HCT116 (cell line): Measurements from ENCODE around the gene CRADD. TPM values are rescaled to one million over a fixed set of nuclear protein-coding genes. Genes with fewer than 3 reads are reported as not detected.

ENCODE experiments used
- ATAC-seq: fragments of 200-7000 bp; cut with Tn5 transposase; 2 replicates; pipeline ENCODE4 v1.9.1; 2020; ENCODE audit warnings: mild to moderate bottlenecking, moderate library complexity
- BruUV-seq: library from RNA; stranded (reverse); fragments of 400-500 nt; replicated peaks from 2 replicates; lab custom pipeline; 2021; lab: Mats Ljungman, UMichigan
- CTCF ChIA-PET: fragments of 300-600 bp; sonication (Branson Sonifier 250); formaldehyde crosslinking; loops from one replicate; lab custom pipeline; 2021; ENCODE audit warnings: antibody characterized with exemption; lab: Charles Lee
- POLR2A ChIA-PET: fragments of 300-600, 350-600 bp; sonication (Branson Sonifier 250); formaldehyde crosslinking; loops from one replicate; lab custom pipeline; 2021; ENCODE audit warnings: antibody characterized with exemption; lab: Charles Lee
- RAD21 ChIA-PET, 2 experiments: fragments of 300-600 bp; sonication (Branson Sonifier 250); formaldehyde crosslinking; loops; one replicate each; lab custom pipeline; 2023; ENCODE audit warnings: low total read pairs in 2 of 2; ENCODE audit not compliant: uncharacterized antibody in 2 of 2, unreplicated experiment in 2 of 2, low non-redundant PET in 1 of 2; lab: Charles Lee
- DNase-seq: peaks from one replicate; pipeline ENCODE4 v3.0.0-alpha.2; 2010; ENCODE audit warnings: low read depth, low spot score
- H2AFZ ChIP-seq: fragments of 200-600 bp; shearing (Covaris generic), sonication (generic); 2 replicates; pipeline ENCODE4 v1.6.1; 2017; ENCODE audit warnings: low read depth, mixed run types, mixed read lengths, antibody characterized with exemption, low read length; ENCODE audit not compliant: poor library complexity, severe bottlenecking
- H3K27ac ChIP-seq: 2 replicates; pipeline ENCODE4 v1.5.1; 2012; ENCODE audit warnings: low read depth, low read length
- H3K27me3 ChIP-seq: fragments of 200-600 bp; sonication (generic); 2 replicates; pipeline ENCODE4 v1.6.1; 2016; ENCODE audit warnings: mixed run types, low read length, mixed read lengths; ENCODE audit not compliant: insufficient read depth
- H3K36me3 ChIP-seq, 2 experiments: fragments of 200-500 bp in 1 of 2; fragments of 200-600 bp in 1 of 2; sonication (Bioruptor generic) in 1 of 2; sonication (generic) in 1 of 2; 2 replicates each; pipeline versions ENCODE4 v1.5.1 to v1.6.1; 2014 to 2016; ENCODE audit warnings: low read length in 2 of 2, inconsistent platforms in 1 of 2, mixed read lengths in 1 of 2, mixed run types in 1 of 2; ENCODE audit not compliant: insufficient read depth in 2 of 2, control insufficient read depth in 1 of 2
- H3K4me1 ChIP-seq, 2 experiments: fragments of 200-600 bp in 1 of 2; sonication (generic) in 1 of 2; 2 replicates each; pipeline versions ENCODE4 v1.5.1 to v1.6.1; 2012 to 2017; ENCODE audit warnings: low read length in 2 of 2, inconsistent platforms in 1 of 2, mild to moderate bottlenecking in 1 of 2, mixed read lengths in 1 of 2, mixed run types in 1 of 2, moderate library complexity in 1 of 2; ENCODE audit not compliant: insufficient read depth in 2 of 2, control insufficient read depth in 1 of 2
- H3K4me2 ChIP-seq: fragments of 200-600 bp; sonication (generic); 2 replicates; pipeline ENCODE4 v1.6.1; 2017; ENCODE audit warnings: mixed run types, low read length, mixed read lengths
- H3K4me3 ChIP-seq, 2 experiments: fragments of 200-600 bp in 1 of 2; sonication (generic) in 1 of 2; replicated peaks in 1 of 2; 2 replicates each; pipeline ENCODE4 v1.5.1; 2011 to 2016; ENCODE audit warnings: low read length in 2 of 2, control low read depth in 1 of 2, low read depth in 1 of 2, mild to moderate bottlenecking in 1 of 2, mixed read lengths in 1 of 2, mixed run types in 1 of 2
- H3K79me2 ChIP-seq: fragments of 200-600 bp; sonication (generic); 2 replicates; pipeline ENCODE4 v1.6.1; 2017; ENCODE audit warnings: mild to moderate bottlenecking, mixed run types, low read length, moderate library complexity, mixed read lengths; ENCODE audit not compliant: insufficient read depth
- H3K9ac ChIP-seq: fragments of 200-600 bp; sonication (generic); 2 replicates; pipeline ENCODE4 v1.6.1; 2016; ENCODE audit warnings: low read length, mixed read lengths
- H3K9me2 ChIP-seq: fragments of 200-600 bp; sonication (generic), shearing (Covaris generic); 2 replicates; pipeline ENCODE4 v1.6.1; 2017; ENCODE audit warnings: mixed run types, mild to moderate bottlenecking, moderate library complexity; ENCODE audit not compliant: insufficient read depth
- H3K9me3 ChIP-seq, 2 experiments: fragments of 200-500 bp in 1 of 2; fragments of 200-600 bp in 1 of 2; sonication (Bioruptor generic) in 1 of 2; sonication (generic) in 1 of 2; 2 replicates each; pipeline ENCODE4 v1.6.1; 2014 to 2017; ENCODE audit warnings: low read length in 2 of 2, mixed read lengths in 2 of 2, inconsistent platforms in 1 of 2, low read depth in 1 of 2, mild to moderate bottlenecking in 1 of 2, mixed run types in 1 of 2, moderate library complexity in 1 of 2; ENCODE audit not compliant: control insufficient read depth in 1 of 2, insufficient read depth in 1 of 2
- H4K20me1 ChIP-seq: fragments of 200-600 bp; sonication (generic), shearing (Covaris generic); 2 replicates; pipeline ENCODE4 v1.6.1; 2017; ENCODE audit warnings: mixed run types, mild to moderate bottlenecking, moderate library complexity; ENCODE audit not compliant: insufficient read depth
- CBX3 ChIP-seq: IDR thresholded peaks from 2 replicates; pipeline ENCODE4 v1.6.1; 2012; ENCODE audit warnings: low read depth
- CEBPB ChIP-seq: IDR thresholded peaks from 2 replicates; pipeline ENCODE4 v1.6.1; 2012; ENCODE audit warnings: low read depth
- EGR1 ChIP-seq: IDR thresholded peaks from 2 replicates; pipeline ENCODE4 v1.6.1; 2012; ENCODE audit warnings: low read depth
- EZH2phosphoT487 ChIP-seq: fragments of 200-600 bp; IDR thresholded peaks from 2 replicates; pipeline ENCODE4 v1.6.1; 2018; ENCODE audit warnings: antibody characterized with exemption, borderline replicate concordance
- FOSL1 ChIP-seq: IDR thresholded peaks from 2 replicates; pipeline ENCODE4 v1.6.1; 2012; ENCODE audit warnings: low read depth
- JUND ChIP-seq: IDR thresholded peaks from 2 replicates; pipeline ENCODE4 v1.6.1; 2012
- POLR2A ChIP-seq: IDR thresholded peaks from 2 replicates; pipeline ENCODE4 v1.7.0; 2011; ENCODE audit warnings: borderline replicate concordance; ENCODE audit not compliant: insufficient read depth, insufficient read length; ENCODE audit errors: extremely low read depth
- POLR2AphosphoS5 ChIP-seq: IDR thresholded peaks from 2 replicates; pipeline ENCODE4 v1.6.1; 2011; ENCODE audit warnings: mild to moderate bottlenecking, low read depth, low read length, moderate library complexity
- REST ChIP-seq: IDR thresholded peaks from 2 replicates; pipeline ENCODE4 v1.6.1; 2012; ENCODE audit warnings: low read depth
- SIN3A ChIP-seq: IDR thresholded peaks from 2 replicates; pipeline ENCODE4 v1.6.1; 2012; ENCODE audit warnings: low read depth
- SP1 ChIP-seq: IDR thresholded peaks from 2 replicates; pipeline ENCODE4 v1.6.1; 2012; ENCODE audit warnings: low read depth
- SRF ChIP-seq: IDR thresholded peaks from 2 replicates; pipeline ENCODE4 v1.6.1; 2012; ENCODE audit warnings: low read depth
- TCF7L2 ChIP-seq: IDR thresholded peaks from 2 replicates; pipeline ENCODE4 v1.7.0; 2011; ENCODE audit warnings: borderline replicate concordance, inconsistent platforms; ENCODE audit not compliant: insufficient read depth, insufficient read length; ENCODE audit errors: extremely low read depth
- YY1 ChIP-seq: IDR thresholded peaks from 2 replicates; pipeline ENCODE4 v1.6.1; 2011; ENCODE audit warnings: low read length, low read depth, moderate library complexity, mild to moderate bottlenecking; ENCODE audit not compliant: insufficient replicate concordance; ENCODE audit errors: extremely low read depth
- ZFX ChIP-seq: fragments of 450-650 bp; IDR thresholded peaks from 2 replicates; pipeline ENCODE4 v1.6.1; 2017
- intact Hi-C: fragments of 100-400 bp; cut with micrococcal nuclease; formaldehyde crosslinking; loops from 2 replicates; pipeline ENCODE4 v1.10.0; 2022
- total RNA-seq: library from RNA; stranded (reverse); gene quantifications from one replicate; pipeline ENCODE4 v1.2.1, GENCODE V29; 2021; ENCODE audit not compliant: unreplicated experiment
- TF ChIP-seq, protein P1 (sequence below): IDR thresholded peaks from 2 replicates; pipeline ENCODE4 v1.6.1; 2012
- TF ChIP-seq, protein P2 (sequence below): IDR thresholded peaks from 2 replicates; pipeline ENCODE4 v1.6.1; 2011; ENCODE audit warnings: mild to moderate bottlenecking, low read length, moderate library complexity; ENCODE audit not compliant: insufficient replicate concordance; ENCODE audit errors: extremely low read depth
- TF ChIP-seq, protein P3 (sequence below): IDR thresholded peaks from 2 replicates; pipeline ENCODE4 v1.6.1; 2012
- TF ChIP-seq, protein P4 (sequence below), 3 experiments: fragments of 200-600 bp in 1 of 3; sonication (generic) in 1 of 3; IDR thresholded peaks in 2 of 3; conservative IDR thresholded peaks in 1 of 3; 2 replicates each; pipeline ENCODE4 v1.5.1; 2012 to 2017; ENCODE audit warnings: low read depth in 2 of 3, low read length in 2 of 3, antibody characterized with exemption in 1 of 3, borderline replicate concordance in 1 of 3, control low read depth in 1 of 3, mild to moderate bottlenecking in 1 of 3, mixed read lengths in 1 of 3, mixed run types in 1 of 3, moderate library complexity in 1 of 3; ENCODE audit not compliant: insufficient read depth in 1 of 3

Gene CRADD
- total RNA-seq, 1 experiment from 2014 or later, result 12.2 TPM

GRCh38 chr12:93751864-93752610, 74.9 kb downstream of the CRADD start:
- H3K9me2 ChIP-seq, result no peaks in the 10 kb centered on the region
- ChIA-PET RAD21 (no interaction called here), CTCF (no interaction called here), POLR2A (no interaction called here)
- H3K9ac ChIP-seq, result no peak overlapping the region
- H2AFZ ChIP-seq, result no peak overlapping the region
- H3K4me2 ChIP-seq, result no peak overlapping the region
- DNase-seq (no peak), ATAC-seq (no peak)
- 0 out of 4 replicates have a peak, but pooled peaks cover 0 to 4% of the 10 kb centered on the region in 2 experiments for H3K4me1 ChIP-seq
- intact Hi-C loops, result no loop called here
- no peak overlapping the region for H3K27ac ChIP-seq
- TF ChIP-seq, protein P1, sequence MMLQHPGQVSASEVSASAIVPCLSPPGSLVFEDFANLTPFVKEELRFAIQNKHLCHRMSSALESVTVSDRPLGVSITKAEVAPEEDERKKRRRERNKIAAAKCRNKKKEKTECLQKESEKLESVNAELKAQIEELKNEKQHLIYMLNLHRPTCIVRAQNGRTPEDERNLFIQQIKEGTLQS, result no peak
- no peak for TF ChIP-seq TCF7L2
- no peak for TF ChIP-seq EGR1
- no peak for TF ChIP-seq SIN3A
- TF ChIP-seq FOSL1, result no peak
- no peak for TF ChIP-seq EZH2phosphoT487
- TF ChIP-seq YY1, result no peak
- TF ChIP-seq, protein P2, sequence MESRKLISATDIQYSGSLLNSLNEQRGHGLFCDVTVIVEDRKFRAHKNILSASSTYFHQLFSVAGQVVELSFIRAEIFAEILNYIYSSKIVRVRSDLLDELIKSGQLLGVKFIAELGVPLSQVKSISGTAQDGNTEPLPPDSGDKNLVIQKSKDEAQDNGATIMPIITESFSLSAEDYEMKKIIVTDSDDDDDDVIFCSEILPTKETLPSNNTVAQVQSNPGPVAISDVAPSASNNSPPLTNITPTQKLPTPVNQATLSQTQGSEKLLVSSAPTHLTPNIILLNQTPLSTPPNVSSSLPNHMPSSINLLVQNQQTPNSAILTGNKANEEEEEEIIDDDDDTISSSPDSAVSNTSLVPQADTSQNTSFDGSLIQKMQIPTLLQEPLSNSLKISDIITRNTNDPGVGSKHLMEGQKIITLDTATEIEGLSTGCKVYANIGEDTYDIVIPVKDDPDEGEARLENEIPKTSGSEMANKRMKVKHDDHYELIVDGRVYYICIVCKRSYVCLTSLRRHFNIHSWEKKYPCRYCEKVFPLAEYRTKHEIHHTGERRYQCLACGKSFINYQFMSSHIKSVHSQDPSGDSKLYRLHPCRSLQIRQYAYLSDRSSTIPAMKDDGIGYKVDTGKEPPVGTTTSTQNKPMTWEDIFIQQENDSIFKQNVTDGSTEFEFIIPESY, result no peak
- TF ChIP-seq ZFX, result no peak
- no peak for TF ChIP-seq SP1
- TF ChIP-seq JUND, result no peak
- TF ChIP-seq POLR2A, result no peak
- TF ChIP-seq CBX3, result no peak
- TF ChIP-seq SRF, result no peak
- TF ChIP-seq REST, result no peak
- TF ChIP-seq, protein P3, sequence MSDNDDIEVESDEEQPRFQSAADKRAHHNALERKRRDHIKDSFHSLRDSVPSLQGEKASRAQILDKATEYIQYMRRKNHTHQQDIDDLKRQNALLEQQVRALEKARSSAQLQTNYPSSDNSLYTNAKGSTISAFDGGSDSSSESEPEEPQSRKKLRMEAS, result no peak
- TF ChIP-seq, protein P4, sequence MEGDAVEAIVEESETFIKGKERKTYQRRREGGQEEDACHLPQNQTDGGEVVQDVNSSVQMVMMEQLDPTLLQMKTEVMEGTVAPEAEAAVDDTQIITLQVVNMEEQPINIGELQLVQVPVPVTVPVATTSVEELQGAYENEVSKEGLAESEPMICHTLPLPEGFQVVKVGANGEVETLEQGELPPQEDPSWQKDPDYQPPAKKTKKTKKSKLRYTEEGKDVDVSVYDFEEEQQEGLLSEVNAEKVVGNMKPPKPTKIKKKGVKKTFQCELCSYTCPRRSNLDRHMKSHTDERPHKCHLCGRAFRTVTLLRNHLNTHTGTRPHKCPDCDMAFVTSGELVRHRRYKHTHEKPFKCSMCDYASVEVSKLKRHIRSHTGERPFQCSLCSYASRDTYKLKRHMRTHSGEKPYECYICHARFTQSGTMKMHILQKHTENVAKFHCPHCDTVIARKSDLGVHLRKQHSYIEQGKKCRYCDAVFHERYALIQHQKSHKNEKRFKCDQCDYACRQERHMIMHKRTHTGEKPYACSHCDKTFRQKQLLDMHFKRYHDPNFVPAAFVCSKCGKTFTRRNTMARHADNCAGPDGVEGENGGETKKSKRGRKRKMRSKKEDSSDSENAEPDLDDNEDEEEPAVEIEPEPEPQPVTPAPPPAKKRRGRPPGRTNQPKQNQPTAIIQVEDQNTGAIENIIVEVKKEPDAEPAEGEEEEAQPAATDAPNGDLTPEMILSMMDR (IDR thresholded peaks at IDR 0.05 in 2 of 3, conservative IDR thresholded peaks at IDR 0.05 in 1 of 3; ENCODE audit: borderline replicate concordance in 1 of 3, insufficient read depth in 1 of 3, low read depth in 2 of 3, low read length in 2 of 3), result no peak
- TF ChIP-seq POLR2AphosphoS5, result no peak
- TF ChIP-seq CEBPB, result no peak
- H3K79me2 ChIP-seq, result no peaks in the 10 kb centered on the region
- no peak overlapping the region for H3K4me3 ChIP-seq
- H3K27me3 ChIP-seq, result no peaks in the 10 kb centered on the region
- peaks cover 0 to 4% of the 10 kb centered on the region in 2 experiments; a peak in 1 of 4 replicates for H3K9me3 ChIP-seq
- H3K36me3 ChIP-seq, result no peaks in the 10 kb centered on the region
- no peaks in the 10 kb centered on the region for H4K20me1 ChIP-seq
- BruUV-seq, result no TSS peak
